ENCODE data around the gene TSC22D1. TPM values are rescaled to one million over a fixed set of nuclear protein-coding genes. Genes with fewer than 3 reads are reported as not detected.
A peak's percentile ranks its signal among the peaks of the same experiment; 100 is the strongest.

Gene TSC22D1
- total RNA-seq, 1 donor from 2014 or later = 181 TPM

DNA sequence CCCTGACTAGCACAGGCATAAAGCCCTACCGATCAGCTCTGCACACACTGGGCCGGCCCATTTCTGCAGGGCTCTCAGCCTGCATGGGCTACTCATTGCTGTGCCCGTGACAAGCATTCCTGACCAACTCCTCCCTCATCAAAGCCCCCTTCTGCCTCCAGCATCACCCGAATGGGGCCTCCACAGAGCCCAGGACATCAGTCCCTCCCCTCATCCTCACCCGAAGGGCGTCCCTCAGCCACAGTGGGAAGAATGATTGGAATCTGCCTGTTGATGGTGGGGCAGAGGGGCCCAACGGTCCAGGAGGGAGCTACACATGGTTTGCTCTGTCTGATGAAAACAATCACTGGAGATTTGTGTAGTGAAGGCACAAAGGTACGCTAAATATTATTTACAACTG, 158.7 kb downstream of the TSC22D1 start:
- no peaks in the 10 kb centered on the region for H3K79me2 ChIP-seq (ENCODE audit: low read depth)
- no peaks in the 10 kb centered on the region for H4K20me1 ChIP-seq (ENCODE audit: low read depth)
- no peaks in the 10 kb centered on the region for H3K27me3 ChIP-seq
- Mint-ChIP-seq H3K27ac (no peak overlapping the region), H3K36me3 (no peaks in the 10 kb centered on the region), H3K27me3 (ENCODE audit: insufficient read depth, low read depth) (peaks cover 7% of the 10 kb centered on the region), H3K4me1 (peaks cover 42% of the 10 kb centered on the region), H3K4me3 (no peak overlapping the region), H3K9me3 (peaks cover 13% of the 10 kb centered on the region)
- H3K36me3 ChIP-seq = no peaks in the 10 kb centered on the region
- H3F3A ChIP-seq (ENCODE audit: low read depth) = no peaks in the 10 kb centered on the region
- no peak overlapping the region for H3K9ac ChIP-seq
- peaks cover 5% of the 10 kb centered on the region for H3K4me1 ChIP-seq
- no peak overlapping the region for H3K4me3 ChIP-seq
- peak overlapping the region; percentile 70 for H2AFZ ChIP-seq (replicated peaks)
- no peak overlapping the region for H3K4me2 ChIP-seq
- TF ChIP-seq, protein P1, sequence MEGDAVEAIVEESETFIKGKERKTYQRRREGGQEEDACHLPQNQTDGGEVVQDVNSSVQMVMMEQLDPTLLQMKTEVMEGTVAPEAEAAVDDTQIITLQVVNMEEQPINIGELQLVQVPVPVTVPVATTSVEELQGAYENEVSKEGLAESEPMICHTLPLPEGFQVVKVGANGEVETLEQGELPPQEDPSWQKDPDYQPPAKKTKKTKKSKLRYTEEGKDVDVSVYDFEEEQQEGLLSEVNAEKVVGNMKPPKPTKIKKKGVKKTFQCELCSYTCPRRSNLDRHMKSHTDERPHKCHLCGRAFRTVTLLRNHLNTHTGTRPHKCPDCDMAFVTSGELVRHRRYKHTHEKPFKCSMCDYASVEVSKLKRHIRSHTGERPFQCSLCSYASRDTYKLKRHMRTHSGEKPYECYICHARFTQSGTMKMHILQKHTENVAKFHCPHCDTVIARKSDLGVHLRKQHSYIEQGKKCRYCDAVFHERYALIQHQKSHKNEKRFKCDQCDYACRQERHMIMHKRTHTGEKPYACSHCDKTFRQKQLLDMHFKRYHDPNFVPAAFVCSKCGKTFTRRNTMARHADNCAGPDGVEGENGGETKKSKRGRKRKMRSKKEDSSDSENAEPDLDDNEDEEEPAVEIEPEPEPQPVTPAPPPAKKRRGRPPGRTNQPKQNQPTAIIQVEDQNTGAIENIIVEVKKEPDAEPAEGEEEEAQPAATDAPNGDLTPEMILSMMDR (IDR thresholded peaks at IDR 0.05) = no peak
- TF ChIP-seq EZH2phosphoT487 (IDR thresholded peaks at IDR 0.05) = no peak
- TF ChIP-seq EZH2 (IDR thresholded peaks at IDR 0.05) = no peak
- DNase-seq (ENCODE audit: low spot score) = no peak
- no peak overlapping the region for H3K27ac ChIP-seq
- no peaks in the 10 kb centered on the region for H3K9me3 ChIP-seq (ENCODE audit: low read depth)

DNA sequence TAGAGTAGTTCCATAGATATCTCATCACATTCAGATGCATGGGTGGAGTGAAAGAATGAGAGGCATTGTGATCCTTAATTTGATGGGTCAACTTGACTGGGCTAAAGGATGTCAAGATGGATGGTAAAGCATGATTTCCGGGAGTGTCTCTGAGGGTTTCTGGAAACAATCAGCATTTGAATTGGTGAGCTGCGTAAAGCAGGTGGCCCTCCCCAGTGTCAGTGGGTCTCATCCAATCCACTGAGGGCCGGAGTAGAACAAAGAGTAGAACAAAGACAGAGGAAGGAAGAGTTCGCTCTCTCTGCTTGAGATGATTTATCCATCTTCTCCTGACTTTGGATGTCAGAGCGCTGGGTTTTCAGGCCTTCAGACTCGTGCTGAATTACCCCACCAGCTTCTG, 159.4 kb downstream of the TSC22D1 start:
- H3K27ac ChIP-seq = no peak overlapping the region
- H3F3A ChIP-seq (ENCODE audit: low read depth) = no peaks in the 10 kb centered on the region
- Mint-ChIP-seq H3K4me3 (no peak overlapping the region), H3K27me3 (ENCODE audit: insufficient read depth, low read depth) (peaks cover 7% of the 10 kb centered on the region), H3K9me3 (peaks cover 13% of the 10 kb centered on the region), H3K27ac (peak overlapping the region; percentile 79), H3K36me3 (no peaks in the 10 kb centered on the region), H3K4me1 (peaks cover 49% of the 10 kb centered on the region)
- TF ChIP-seq EZH2 (IDR thresholded peaks at IDR 0.05) (no peak), EZH2phosphoT487 (IDR thresholded peaks at IDR 0.05) (no peak)
- TF ChIP-seq, protein P1 (IDR thresholded peaks at IDR 0.05) = no peak
- DNase-seq (ENCODE audit: low spot score) = no peak
- H2AFZ ChIP-seq (replicated peaks) = peak overlapping the region; percentile 26
- H3K4me2 ChIP-seq = no peak overlapping the region
- no peaks in the 10 kb centered on the region for H4K20me1 ChIP-seq (ENCODE audit: low read depth)
- H3K27me3 ChIP-seq = no peaks in the 10 kb centered on the region
- H3K4me3 ChIP-seq = no peak overlapping the region
- no peaks in the 10 kb centered on the region for H3K9me3 ChIP-seq (ENCODE audit: low read depth)
- no peaks in the 10 kb centered on the region for H3K36me3 ChIP-seq
- no peak overlapping the region for H3K9ac ChIP-seq
- no peaks in the 10 kb centered on the region for H3K79me2 ChIP-seq (ENCODE audit: low read depth)
- peaks cover 5% of the 10 kb centered on the region for H3K4me1 ChIP-seq

DNA sequence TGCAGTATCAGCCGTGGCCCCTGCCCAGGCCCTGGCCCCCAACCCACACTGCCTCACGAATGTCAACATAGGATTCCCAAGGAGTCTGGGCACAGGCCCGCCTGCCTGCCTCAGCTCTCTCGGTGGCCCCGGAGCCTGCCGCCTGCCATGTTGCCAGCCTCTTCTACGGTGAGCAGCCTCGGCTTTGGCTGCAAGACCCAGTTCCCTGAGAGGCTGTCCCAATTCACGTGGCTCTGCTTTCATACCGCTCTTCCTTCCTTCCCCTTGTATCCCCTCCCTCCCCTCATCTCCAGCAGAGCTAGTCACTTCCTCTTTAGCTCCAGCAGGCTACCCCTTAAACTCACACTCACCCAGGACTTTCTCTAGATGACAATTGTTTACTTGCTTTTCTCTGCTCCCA, 159.8 kb downstream of the TSC22D1 start:
- Mint-ChIP-seq H3K36me3 (no peaks in the 10 kb centered on the region), H3K4me3 (no peak overlapping the region), H3K27me3 (ENCODE audit: insufficient read depth, low read depth) (peaks cover 7% of the 10 kb centered on the region), H3K4me1 (peaks cover 52% of the 10 kb centered on the region), H3K9me3 (peaks cover 13% of the 10 kb centered on the region), H3K27ac (peak overlapping the region; percentile 93)
- H3K36me3 ChIP-seq = no peaks in the 10 kb centered on the region
- no peak overlapping the region for H3K4me2 ChIP-seq
- peaks cover 5% of the 10 kb centered on the region for H3K4me1 ChIP-seq
- no peaks in the 10 kb centered on the region for H3K27me3 ChIP-seq
- no peaks in the 10 kb centered on the region for H3K9me3 ChIP-seq (ENCODE audit: low read depth)
- no peak overlapping the region for H3K27ac ChIP-seq
- no peak for DNase-seq (ENCODE audit: low spot score)
- peak overlapping the region; percentile 85 for H2AFZ ChIP-seq (replicated peaks)
- H4K20me1 ChIP-seq (ENCODE audit: low read depth) = no peaks in the 10 kb centered on the region
- TF ChIP-seq, protein P1 (IDR thresholded peaks at IDR 0.05) = no peak
- TF ChIP-seq EZH2phosphoT487 (IDR thresholded peaks at IDR 0.05) (no peak), EZH2 (IDR thresholded peaks at IDR 0.05) (no peak)
- no peak overlapping the region for H3K4me3 ChIP-seq
- H3K79me2 ChIP-seq (ENCODE audit: low read depth) = no peaks in the 10 kb centered on the region
- no peaks in the 10 kb centered on the region for H3F3A ChIP-seq (ENCODE audit: low read depth)
- H3K9ac ChIP-seq = no peak overlapping the region

Data from neural progenitor cell (in vitro differentiated cells).